Keratinocyte (primary cell): ENCODE results near the gene TDP1. TPM values are rescaled to one million over a fixed set of nuclear protein-coding genes. Genes with fewer than 3 reads are reported as not detected.

Source experiments
- DNase-seq: peaks from one replicate; pipeline ENCODE4 v3.0.0-alpha.2; 2011; ENCODE audit warnings: low read depth, missing footprints, low spot score
- FAIRE-seq: peaks from 2 replicates; lab custom pipeline; 2011; peaks lifted over from hg19 to GRCh38; lab: Jason Lieb, UNC
- H2AFZ ChIP-seq: 2 replicates; pipeline ENCODE4 v1.6.0; 2012; ENCODE audit warnings: low read length, control low read depth, inconsistent platforms; ENCODE audit not compliant: control insufficient read depth
- H3K27ac ChIP-seq: 2 replicates; pipeline ENCODE4 v1.5.1; 2011; ENCODE audit warnings: low read length; ENCODE audit not compliant: control insufficient read depth, insufficient read depth
- H3K27me3 ChIP-seq: 3 replicates; pipeline ENCODE4 v1.6.0; 2011; ENCODE audit warnings: low read length; ENCODE audit not compliant: control insufficient read depth, insufficient read depth; ENCODE audit errors: extremely low read depth
- H3K36me3 ChIP-seq, 2 experiments: 2 replicates in 1 of 2; 3 replicates in 1 of 2; pipeline ENCODE4 v1.5.1; 2011; ENCODE audit warnings: low read length in 2 of 2, mild to moderate bottlenecking in 1 of 2; ENCODE audit not compliant: control insufficient read depth in 2 of 2, insufficient read depth in 2 of 2; ENCODE audit errors: extremely low read depth in 1 of 2
- H3K4me1 ChIP-seq: 3 replicates; pipeline ENCODE4 v1.5.1; 2011; ENCODE audit warnings: low read length; ENCODE audit not compliant: control insufficient read depth, insufficient read depth; ENCODE audit errors: extremely low read depth
- H3K4me2 ChIP-seq: 3 replicates; pipeline ENCODE4 v1.6.0; 2011; ENCODE audit warnings: low read depth, low read length; ENCODE audit not compliant: control insufficient read depth, insufficient read depth; ENCODE audit errors: extremely low read depth
- H3K4me3 ChIP-seq, 3 experiments: fragments of 200-600 bp in 1 of 3; sonication (generic) in 1 of 3; 2 replicates in 2 of 3; 3 replicates in 1 of 3; pipeline ENCODE4 v1.5.1; 2011 to 2016; ENCODE audit warnings: low read length in 3 of 3, mild to moderate bottlenecking in 3 of 3, control low read depth in 2 of 3, inconsistent platforms in 1 of 3, low read depth in 1 of 3, mixed read lengths in 1 of 3, mixed run types in 1 of 3, moderate library complexity in 1 of 3; ENCODE audit not compliant: control insufficient read depth in 2 of 3, insufficient read depth in 2 of 3; ENCODE audit errors: extremely low read depth in 1 of 3
- H3K79me2 ChIP-seq: 2 replicates; pipeline ENCODE4 v1.6.0; 2012; ENCODE audit warnings: low read length; ENCODE audit not compliant: control insufficient read depth, insufficient read depth
- H3K9ac ChIP-seq: 3 replicates; pipeline ENCODE4 v1.6.0; 2011; ENCODE audit warnings: low read length; ENCODE audit not compliant: control insufficient read depth, insufficient read depth; ENCODE audit errors: extremely low read depth
- H3K9me1 ChIP-seq: 3 replicates; pipeline ENCODE4 v1.6.0; 2011; ENCODE audit warnings: low read length; ENCODE audit not compliant: control insufficient read depth, insufficient read depth; ENCODE audit errors: extremely low read depth
- H3K9me3 ChIP-seq: 2 replicates; pipeline ENCODE4 v1.5.1; 2012; ENCODE audit warnings: low read depth, low read length; ENCODE audit not compliant: control insufficient read depth
- H4K20me1 ChIP-seq: 3 replicates; pipeline ENCODE4 v1.6.0; 2011; ENCODE audit warnings: low read length; ENCODE audit not compliant: control insufficient read depth, insufficient read depth; ENCODE audit errors: extremely low read depth
- CTCF ChIP-seq, 3 experiments: IDR thresholded peaks in 1 of 3; conservative IDR thresholded peaks in 1 of 3; optimal IDR thresholded peaks in 1 of 3; 2 replicates in 2 of 3; 3 replicates in 1 of 3; pipeline versions ENCODE3 to v1.5.1; 2011; ENCODE audit warnings: low read length in 3 of 3, mild to moderate bottlenecking in 3 of 3, moderate library complexity in 2 of 3, control low read depth in 1 of 3, inconsistent platforms in 1 of 3; ENCODE audit not compliant: insufficient read depth in 2 of 3; ENCODE audit errors: extremely low read depth in 1 of 3
- EZH2 ChIP-seq: IDR thresholded peaks from one replicate; pipeline ENCODE4 v1.6.1; 2012; ENCODE audit warnings: inconsistent platforms, mild to moderate bottlenecking, low read length, moderate library complexity
- dilution Hi-C: fragments of 300-500 bp; cut with MboI; formaldehyde crosslinking; loops from one replicate; pipeline ENCODE4 v1.7.0; 2020; ENCODE audit warnings: low sequenced_read_pairs; ENCODE audit not compliant: extremely low pct_ligation_motif_present
- polyA plus RNA-seq, 5 experiments: library from polyadenylated mRNA; depleted of rRNA in 3 of 5; stranded (reverse) in 3 of 5; stranded (forward) in 1 of 5; unstranded in 1 of 5; fragments of >200 nt; gene quantifications; 1 replicate in 1 of 5; 2 replicates in 3 of 5; 3 replicates in 1 of 5; pipeline versions ENCODE4 v1.2.1 to v1.2.3, GENCODE V29; 2011 to 2012; ENCODE audit warnings: missing spikeins in 2 of 5, low read depth in 1 of 5, low replicate concordance in 1 of 5

The TDP1 gene
- polyA plus RNA-seq, 1 donor (not counting 4 experiments of a cell fraction or from before 2014, with no cell fraction given), result 24.9 TPM

GRCh38 chr14:89936654-89937185, 19.0 kb upstream of the TDP1 start:
- no peaks in the 10 kb centered on the region for H3K27me3 ChIP-seq
- no peak overlapping the region for H3K27ac ChIP-seq
- H2AFZ ChIP-seq, result no peak overlapping the region
- no peak for DNase-seq
- H3K9ac ChIP-seq, result no peak overlapping the region
- FAIRE-seq, result no peak
- H3K4me2 ChIP-seq, result no peak overlapping the region
- H4K20me1 ChIP-seq, result no peaks in the 10 kb centered on the region
- H3K4me1 ChIP-seq, result no peaks in the 10 kb centered on the region
- dilution Hi-C loops, result no loop called here
- TF ChIP-seq CTCF (optimal IDR thresholded peaks at IDR 0.05 in 1 of 3, IDR thresholded peaks at IDR 0.05 in 1 of 3, conservative IDR thresholded peaks at IDR 0.05 in 1 of 3; ENCODE audit: extremely low read depth in 1 of 3, insufficient read depth in 2 of 3, low read length in 3 of 3) (no peak), EZH2 (no peak)
- no peak overlapping the region for H3K4me3 ChIP-seq
- no peaks in the 10 kb centered on the region for H3K36me3 ChIP-seq
- H3K79me2 ChIP-seq, result no peaks in the 10 kb centered on the region
- H3K9me3 ChIP-seq, result no peaks in the 10 kb centered on the region
- H3K9me1 ChIP-seq, result no peaks in the 10 kb centered on the region

DNA sequence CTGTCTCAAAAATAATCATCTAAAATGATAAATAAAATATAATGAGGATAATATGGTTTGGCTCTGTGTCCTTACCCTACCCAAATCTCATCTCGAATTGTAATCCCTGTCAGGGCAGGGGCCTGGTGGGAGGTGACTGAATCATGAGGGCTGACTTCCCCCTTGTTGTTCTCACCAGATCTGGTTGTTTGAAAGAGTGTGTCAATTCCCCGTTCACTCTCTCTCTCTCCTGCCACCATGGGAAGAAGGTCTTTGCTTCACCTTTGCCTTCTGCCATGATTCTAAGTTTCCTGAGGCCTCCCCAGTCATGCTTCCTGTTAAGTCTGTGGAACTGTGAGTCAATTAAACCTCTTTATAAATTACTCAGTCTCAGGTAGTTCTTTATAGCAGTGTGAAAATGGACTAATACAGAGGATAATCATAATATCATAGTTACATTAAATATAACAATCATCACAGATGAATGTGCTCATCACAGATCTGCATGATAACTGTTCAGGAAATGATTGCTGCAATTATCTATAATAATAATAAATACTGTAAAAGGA, 13.8 kb upstream of the TDP1 start:
- H3K4me2 ChIP-seq, result no peak overlapping the region
- no peaks in the 10 kb centered on the region for H4K20me1 ChIP-seq
- no peaks in the 10 kb centered on the region for H3K4me1 ChIP-seq
- TF ChIP-seq CTCF (optimal IDR thresholded peaks at IDR 0.05 in 1 of 3, IDR thresholded peaks at IDR 0.05 in 1 of 3, conservative IDR thresholded peaks at IDR 0.05 in 1 of 3; ENCODE audit: extremely low read depth in 1 of 3, insufficient read depth in 2 of 3, low read length in 3 of 3), result no peak
- no peak overlapping the region for H3K4me3 ChIP-seq
- H3K27me3 ChIP-seq, result no peaks in the 10 kb centered on the region
- H3K9ac ChIP-seq, result no peak overlapping the region
- H3K9me3 ChIP-seq, result no peaks in the 10 kb centered on the region
- H2AFZ ChIP-seq, result no peak overlapping the region
- H3K9me1 ChIP-seq, result no peaks in the 10 kb centered on the region
- DNase-seq (no peak), FAIRE-seq (no peak)
- no peaks in the 10 kb centered on the region for H3K36me3 ChIP-seq
- no peaks in the 10 kb centered on the region for H3K79me2 ChIP-seq
- no peak overlapping the region for H3K27ac ChIP-seq
- dilution Hi-C loops, result no loop called here
